ENCODE measurements around the gene PTPRF.

- TF ChIP-seq CTCF (IDR thresholded peaks at IDR 0.05) (no peak), ZFX (IDR thresholded peaks at IDR 0.05; ENCODE audit: borderline replicate concordance) (no peak)
Measured at GRCh38 chr1:43570715-43571114, 40.0 kb downstream of the PTPRF start.

All from 22Rv1 (cell line).